HFF-Myc (cell line): Measurements from ENCODE around the gene DHCR7.
"Not testable (repeated sequence)": the region's sequence is repeated elsewhere in the genome, so short reads cannot be mapped to it uniquely, and the experiment has no call there.

Source experiments
- DNase-seq: peaks from one replicate; pipeline ENCODE4 v3.0.0-alpha.2; 2011; ENCODE audit warnings: low read depth; ENCODE audit errors: extremely low read depth
- H3K4me3 ChIP-seq: replicated peaks from 2 replicates; pipeline ENCODE4 v1.5.1; 2011; ENCODE audit warnings: low read depth, mild to moderate bottlenecking, control low read depth, low read length
- CTCF ChIP-seq: IDR thresholded peaks from 2 replicates; pipeline ENCODE4 v1.5.1; 2012; ENCODE audit warnings: mild to moderate bottlenecking, low read depth, low read length, control low read depth; ENCODE audit errors: missing control alignments

DHCR7 gene

GRCh38 chr11:71426413-71426812, 21.8 kb downstream of the DHCR7 start:
- no peak for TF ChIP-seq CTCF
- DNase-seq: no peak
- no peak overlapping the region for H3K4me3 ChIP-seq

GRCh38 chr11:71425860-71426259, 22.3 kb downstream of the DHCR7 start:
- no peak for TF ChIP-seq CTCF
- no peak overlapping the region for H3K4me3 ChIP-seq
- no peak for DNase-seq

- DNase-seq: no peak
- no peak for TF ChIP-seq CTCF
- no peak overlapping the region for H3K4me3 ChIP-seq
Observed at GRCh38 chr11:71425409-71425808, 22.8 kb downstream of the DHCR7 start.

GRCh38 chr11:71423181-71423790, 24.9 kb downstream of the DHCR7 start:
- TF ChIP-seq CTCF: no peak
- no peak for DNase-seq
- H3K4me3 ChIP-seq: no peak overlapping the region

GRCh38 chr11:71422318-71422717, 25.9 kb downstream of the DHCR7 start:
- not testable (repeated sequence) for DNase-seq, H3K4me3 ChIP-seq

- no peak for DNase-seq
- no peak for TF ChIP-seq CTCF
- H3K4me3 ChIP-seq: no peak overlapping the region
Observed at GRCh38 chr11:71421392-71421950, 26.7 kb downstream of the DHCR7 start.

GRCh38 chr11:71420455-71421241, 27.5 kb downstream of the DHCR7 start:
- DNase-seq: no peak
- TF ChIP-seq CTCF: peak; percentile 77

More at GRCh38 chr11:71420455-71421241, 27.5 kb downstream of the DHCR7 start:
- H3K4me3 ChIP-seq: no peak overlapping the region
